Eye (tissue), 1 donor: ENCODE results near the gene COMMD4.
"Not testable (repeated sequence)": the region's sequence is repeated elsewhere in the genome, so short reads cannot be mapped to it uniquely, and the experiment has no call there.

ENCODE experiments used
- DNase-seq: peaks from one replicate; pipeline ENCODE4 v3.0.0-alpha.2; 2015

COMMD4 gene

DNA sequence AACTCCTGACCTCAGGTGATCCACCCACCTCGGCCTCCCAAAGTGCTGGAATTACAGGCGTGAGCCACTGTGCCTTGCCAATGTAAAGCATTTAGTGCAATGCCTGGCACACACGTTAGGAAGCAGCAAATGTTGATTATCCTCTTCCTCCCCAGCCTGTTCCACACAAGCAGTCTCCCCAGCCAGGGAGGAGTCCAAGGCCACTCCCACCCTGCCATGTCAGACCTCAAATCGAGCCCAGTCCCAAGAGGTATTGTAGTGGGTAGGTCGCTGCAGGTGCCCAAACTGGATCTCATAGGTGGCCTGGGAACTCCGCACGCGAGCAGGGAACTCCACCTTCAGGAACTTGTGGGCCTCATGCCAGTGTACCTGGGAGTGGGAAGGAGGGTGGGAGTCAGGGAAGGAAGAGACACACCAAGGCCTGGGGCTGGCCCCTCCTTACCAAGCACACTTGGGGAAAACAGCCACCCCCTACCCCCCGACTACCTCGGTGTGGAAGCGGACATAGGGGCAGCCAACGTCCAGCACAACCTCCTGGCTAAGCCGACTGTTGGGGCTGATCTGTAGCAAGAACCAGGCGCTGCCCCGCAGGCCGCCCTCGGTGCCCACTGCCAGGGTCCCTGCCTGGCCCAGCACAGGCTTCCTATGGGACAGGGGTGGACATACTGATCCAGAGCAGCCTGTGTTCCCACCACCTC lies 22.3 kb downstream of the COMMD4 start:
- no peak for DNase-seq

DNA sequence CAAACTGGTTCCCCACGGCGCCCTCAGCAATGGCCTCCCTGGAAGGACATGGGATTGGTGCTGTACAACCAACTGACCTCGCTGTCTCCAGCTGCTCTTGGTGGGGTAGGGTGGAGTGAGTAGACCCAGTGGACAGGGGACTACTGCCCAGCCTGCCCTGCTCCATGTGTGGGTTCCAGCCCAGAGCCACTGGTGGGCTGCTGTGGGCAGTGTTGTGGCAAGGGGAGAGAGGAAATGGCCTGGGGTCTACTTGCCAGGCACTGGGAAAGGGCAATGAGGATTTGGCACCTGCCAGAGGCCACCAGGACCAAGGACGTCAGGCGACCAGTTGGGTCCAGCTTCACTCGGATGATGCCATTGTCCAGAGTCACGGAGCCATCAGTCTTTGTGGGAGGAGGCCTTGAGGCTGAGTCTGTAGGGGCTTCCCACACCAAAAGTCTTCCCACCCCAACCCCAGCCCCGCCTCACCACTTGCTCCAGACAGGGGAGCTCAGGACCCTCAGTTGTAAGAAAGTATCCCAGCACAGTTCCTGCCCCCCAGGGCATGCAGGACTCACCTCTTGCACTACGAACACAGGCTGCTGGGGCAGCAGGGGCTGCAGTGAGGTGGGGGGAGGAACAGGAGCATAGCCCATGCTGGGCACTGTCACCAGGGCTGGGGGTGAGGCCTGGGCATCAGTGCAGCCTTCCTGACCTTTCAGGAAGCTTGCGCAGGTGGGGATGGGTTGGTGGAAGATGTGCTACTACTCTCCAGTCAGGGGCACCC lies 23.1 kb downstream of the COMMD4 start:
- DNase-seq, result no peak

DNA sequence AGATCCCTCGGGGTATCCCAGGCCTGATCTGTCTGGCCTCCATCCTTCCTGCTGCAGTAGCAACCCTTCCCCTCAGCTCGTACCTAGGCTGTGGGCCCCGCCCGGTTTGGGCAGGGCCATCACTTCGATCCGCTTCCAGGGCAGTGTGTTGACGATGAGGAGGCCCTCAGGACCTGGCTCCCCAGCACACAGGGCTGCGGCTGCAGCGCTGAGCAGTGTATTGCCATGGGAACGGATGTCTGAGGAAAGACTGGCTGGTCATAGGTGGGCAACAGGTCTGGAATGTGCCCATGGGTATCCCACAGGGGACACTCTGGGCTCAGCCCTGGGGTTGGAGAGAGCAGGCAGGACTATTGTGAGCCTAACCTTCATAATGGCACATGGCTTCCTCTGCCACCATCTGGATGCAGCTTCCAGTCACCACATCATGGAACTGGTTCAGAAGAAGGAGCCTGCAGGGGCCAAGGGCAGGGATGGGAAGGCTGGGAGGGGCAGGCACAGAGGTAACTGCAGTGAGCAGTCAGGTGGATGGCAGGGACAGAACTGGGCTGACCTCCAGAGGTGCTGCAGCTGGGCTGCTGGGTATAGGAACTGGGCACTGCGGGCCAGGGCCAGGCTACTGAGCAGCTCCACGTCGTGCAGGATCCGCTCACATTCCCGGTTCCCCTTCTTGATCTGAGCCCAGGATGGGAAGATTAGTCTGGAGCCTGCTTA lies 23.8 kb downstream of the COMMD4 start:
- DNase-seq, result no peak

DNA sequence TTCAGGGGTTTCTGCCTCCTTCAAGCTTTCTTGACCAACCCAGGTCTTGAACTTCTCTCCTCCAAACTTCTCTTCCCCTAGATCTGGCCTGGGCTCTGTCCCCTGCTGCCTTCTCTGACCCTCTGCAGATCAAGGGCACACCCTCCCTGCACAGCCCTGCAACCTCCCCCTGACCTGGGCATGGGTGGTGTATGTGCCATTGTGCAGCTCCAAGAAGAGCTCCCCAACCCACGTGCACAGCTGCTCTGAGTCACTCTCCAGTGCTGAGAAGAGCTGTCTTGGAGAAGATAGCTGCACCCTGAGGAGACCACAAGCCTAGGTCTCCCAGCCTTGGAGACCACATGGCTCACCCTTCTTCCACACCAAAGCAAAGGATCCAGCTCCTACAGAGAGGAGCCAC lies 24.5 kb downstream of the COMMD4 start:
- no peak for DNase-seq

DNA sequence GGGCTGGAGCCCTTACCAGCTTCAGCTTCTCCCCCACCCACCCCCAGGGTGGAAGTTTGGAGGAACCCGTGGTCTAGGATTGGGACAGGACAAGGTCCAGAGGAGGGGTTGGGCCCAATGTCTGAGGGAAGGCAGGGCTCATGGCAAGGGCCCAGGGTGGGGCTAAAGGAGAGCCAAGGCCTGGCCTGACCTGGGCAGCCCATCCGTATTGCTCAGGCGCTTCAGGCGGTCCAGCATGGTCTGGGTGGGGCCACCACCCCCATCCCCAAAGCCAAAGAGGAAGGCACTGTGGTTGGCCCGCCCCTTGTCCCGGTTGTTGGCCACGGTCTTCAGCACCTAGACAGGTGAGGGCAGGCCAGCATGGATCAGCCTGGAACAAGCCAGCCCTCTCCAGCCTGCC lies 25.0 kb downstream of the COMMD4 start:
- no peak for DNase-seq

DNA sequence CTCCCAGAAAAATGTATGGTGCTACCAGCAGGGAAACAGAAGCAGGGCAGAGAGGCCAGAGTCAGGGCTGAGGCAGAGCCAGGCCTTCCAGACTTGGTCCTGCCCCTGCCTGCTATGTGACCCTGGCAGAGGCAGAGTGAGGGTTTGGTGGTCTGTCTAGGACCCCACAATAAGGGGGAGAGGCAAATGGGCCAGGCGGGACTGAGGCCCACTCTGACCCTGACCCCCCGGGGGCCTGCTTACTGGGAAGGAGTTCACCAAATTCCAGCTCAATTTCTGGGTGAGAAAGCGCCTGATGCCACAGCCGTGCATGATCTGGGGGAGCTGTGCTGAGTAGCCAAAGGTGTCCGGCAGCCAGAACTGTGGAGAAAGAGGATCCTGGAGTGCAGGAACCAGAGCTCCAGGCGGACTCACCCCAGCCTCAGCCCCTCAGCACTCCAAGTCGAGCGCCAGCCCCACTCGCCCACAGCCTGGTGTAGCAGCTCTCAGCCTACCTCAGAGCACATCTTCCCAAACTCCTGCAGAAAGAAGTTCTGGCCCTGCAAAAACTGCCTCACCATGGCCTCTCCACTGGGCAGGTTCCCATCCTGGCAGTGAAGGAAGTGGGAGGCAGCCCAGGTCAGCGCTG lies 25.6 kb downstream of the COMMD4 start:
- DNase-seq, result no peak

DNA sequence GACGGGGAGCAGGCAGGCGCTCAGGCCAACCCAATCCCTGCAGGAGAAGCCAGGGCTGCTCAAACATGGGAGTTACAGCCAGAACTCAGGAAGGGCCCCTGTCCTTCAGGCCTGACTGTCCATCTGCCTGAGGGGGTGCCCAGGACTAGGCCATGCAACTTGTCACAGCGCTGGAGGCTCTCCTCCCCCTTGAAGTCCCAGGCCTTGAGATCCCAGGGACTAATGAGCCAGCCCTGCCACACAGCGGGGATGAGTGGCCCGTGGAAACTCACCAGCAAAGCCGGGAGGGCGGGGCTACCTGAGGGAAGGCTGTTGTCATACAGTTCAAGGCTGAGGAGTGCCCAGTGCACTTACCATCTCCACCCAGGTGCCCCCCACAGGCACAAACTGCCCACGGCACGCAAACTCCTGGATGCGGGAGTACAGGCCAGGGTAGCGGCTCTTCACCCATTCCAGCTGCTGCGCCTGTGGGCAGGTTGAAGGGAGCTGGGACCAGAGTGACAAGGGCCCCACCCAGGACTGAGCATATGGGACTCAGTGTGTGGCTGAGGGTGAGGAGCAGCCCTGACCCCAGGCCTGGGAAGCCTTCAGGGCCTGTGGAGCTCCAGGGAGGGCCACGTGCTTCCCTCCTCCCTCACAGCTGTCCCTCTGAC lies 26.3 kb downstream of the COMMD4 start:
- DNase-seq, result no peak

DNA sequence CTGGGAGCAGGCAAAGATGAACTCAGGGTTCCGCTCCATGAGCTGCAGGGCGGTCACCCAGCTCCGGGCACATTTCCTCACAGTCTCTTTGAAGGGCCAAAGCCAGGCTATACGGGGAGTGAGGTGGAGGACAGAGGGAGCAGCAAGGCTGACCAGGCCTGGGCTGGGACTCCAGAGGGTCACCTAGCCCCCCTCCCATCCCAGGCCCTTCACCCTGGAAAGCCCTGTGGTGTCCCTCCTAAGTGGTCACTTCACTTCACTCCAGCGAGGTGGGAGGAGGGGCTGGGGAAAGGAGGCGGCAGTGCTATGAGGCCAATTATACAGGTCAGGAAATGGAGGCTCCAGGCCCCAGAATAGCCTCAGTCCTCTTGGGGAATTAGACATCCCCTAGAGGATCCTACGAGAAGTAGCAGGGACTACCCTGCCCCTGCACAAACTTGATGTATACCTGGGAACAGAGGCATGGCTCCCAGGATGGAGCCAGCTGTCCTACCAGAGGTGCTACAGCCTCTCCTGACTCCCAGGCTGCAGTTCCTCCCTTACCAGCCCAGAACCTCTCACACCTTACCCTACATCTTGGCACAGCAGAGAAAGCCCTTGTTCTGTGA lies 26.9 kb downstream of the COMMD4 start:
- no peak for DNase-seq

DNA sequence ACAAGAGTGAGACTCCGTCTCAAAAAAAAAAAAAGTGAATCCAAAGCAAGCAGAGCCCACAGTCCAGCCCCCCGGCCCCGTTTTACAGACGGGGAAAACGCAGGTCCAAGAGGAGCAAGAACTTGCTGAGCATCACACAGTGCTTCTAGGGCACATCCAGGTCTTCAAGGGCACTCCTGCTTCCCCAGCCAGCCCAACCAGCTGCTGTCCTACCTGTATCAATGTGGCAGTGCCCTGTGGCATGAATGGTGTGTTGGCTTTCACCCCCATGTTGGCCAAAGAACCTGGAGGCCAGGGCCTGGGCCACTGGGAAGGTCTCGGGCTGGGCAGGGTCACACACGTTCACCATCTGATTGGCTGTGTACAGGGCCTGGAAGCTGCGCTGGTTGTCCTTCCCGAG lies 27.9 kb downstream of the COMMD4 start:
- no peak for DNase-seq

DNA sequence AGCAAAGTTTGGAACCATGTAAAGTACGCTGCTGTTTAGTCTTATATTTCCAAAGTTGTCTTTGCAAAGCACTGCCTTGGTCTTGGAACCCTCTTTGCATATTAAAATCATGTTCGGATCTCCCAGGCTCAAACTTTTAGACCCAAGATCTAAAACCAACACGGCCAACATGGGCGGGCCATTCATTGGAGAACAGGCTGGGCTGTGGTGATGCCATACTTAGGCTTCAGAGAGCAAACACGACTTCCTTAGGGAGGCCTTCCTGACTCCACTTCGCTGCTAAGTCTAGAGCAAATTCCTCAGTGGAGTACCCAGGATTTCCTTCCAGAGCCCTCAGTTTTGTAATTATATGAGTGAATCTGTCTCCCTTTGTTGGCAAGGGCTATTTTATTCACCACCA lies 29.0 kb downstream of the COMMD4 start:
- no peak for DNase-seq

DNA sequence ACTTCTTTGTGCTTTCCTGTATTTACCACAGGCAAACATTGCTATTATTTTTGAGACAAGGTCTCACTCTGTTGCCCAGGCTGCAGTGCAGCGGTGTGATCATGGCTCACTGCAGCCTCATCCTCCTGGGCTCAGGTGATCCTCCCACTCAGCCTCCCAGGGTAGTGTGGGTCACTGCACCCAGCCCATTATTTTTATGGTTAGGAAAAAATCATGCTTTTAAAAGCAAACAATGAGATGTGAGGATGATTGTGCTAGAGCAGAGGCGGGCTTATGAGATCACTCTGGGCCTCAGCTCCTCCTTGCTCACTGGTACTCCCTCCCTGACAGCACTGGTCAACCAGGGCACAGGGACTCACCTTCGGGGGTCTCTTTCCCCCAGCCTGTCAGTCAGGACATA lies 30.3 kb downstream of the COMMD4 start:
- DNase-seq, result no peak

DNA sequence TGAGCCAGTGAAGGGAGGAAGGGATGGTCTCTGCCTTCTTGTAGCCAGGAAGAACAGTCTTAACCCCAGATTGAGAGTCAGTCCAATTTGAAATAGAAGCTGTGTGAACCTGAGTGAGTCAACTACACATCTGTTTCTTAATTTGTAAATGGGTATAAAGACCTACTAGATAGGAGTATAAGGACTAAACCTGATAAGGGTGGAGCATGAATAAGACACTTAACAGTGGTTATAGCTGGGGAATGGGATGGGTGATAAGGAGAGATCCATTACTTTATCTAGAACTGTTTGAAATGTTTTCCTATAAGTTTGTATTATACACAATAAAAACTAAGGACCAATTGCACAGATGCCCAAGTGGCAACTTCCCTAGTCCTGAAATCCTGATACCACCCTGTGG lies 31.1 kb downstream of the COMMD4 start:
- DNase-seq, result no peak

DNA sequence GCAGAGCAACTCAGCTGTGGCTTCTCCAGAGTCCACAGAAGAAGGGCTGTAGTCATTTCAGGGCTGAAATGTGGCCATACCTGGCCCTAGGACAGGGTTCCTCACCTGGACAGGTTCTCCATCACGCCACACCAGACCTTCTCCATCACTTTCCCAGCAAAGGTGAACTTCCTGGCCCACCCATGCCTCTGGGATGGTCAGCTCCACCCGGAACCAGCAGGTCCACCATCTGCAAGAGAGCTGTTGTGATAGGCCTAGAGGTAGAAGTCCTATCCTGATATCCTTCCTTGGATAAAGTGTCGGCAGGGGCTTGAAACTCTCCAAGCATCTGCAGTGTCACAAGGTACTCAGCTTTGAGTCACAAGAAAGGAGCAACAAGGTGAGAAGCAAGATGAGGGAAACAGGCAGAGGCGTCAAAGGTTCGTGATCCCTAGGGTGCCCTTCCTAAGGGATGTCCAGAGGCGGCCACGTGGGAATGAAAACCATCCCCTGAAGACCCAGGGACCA lies 31.6 kb downstream of the COMMD4 start:
- no peak for DNase-seq

DNA sequence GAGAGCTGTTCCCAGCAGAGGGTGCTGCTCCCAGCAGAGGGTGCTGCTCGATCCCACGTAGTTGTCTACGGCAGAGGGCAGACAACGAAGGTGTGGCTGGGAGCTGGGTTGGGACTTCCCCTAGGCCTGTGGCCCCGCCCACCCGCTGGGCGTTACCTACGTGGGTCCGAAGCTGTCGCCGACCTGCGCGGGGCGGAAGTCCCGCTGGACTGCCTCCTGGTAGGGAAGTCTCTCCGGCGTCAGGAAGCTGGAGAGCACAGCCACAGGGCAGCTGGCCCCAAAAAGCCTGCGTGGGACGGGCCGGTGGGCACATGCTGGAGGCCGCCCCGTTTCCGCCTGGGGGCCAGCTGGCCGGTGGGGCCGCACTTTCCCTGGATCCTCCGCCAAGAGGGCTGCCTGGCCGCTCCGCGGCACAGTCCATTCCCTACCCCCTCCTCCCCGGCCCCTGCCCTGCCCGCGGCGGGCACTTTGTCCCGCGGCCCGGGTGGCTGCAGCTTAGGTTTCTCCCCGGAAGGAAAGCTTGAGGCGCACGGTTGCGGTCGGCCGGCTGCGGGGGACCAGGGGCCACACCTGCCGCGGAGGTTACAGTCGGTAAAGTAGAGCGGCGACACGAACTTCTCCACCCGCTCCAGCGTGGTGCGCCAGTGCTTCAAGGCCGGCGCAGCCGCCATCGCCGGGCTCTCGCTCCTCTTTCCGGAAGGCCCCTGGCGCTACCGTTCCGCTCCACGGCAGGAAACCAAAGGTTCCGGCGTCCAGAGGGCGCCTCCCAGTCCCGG lies 32.2 kb downstream of the COMMD4 start, which contains the start of gene MAN2C1:
Gene MAN2C1, minus strand, starts transcription at position 695 of the 776 bp plus-strand sequence. Its CDS starts 24 bp downstream, at position 671.
- DNase-seq, result peak; percentile 96

DNA sequence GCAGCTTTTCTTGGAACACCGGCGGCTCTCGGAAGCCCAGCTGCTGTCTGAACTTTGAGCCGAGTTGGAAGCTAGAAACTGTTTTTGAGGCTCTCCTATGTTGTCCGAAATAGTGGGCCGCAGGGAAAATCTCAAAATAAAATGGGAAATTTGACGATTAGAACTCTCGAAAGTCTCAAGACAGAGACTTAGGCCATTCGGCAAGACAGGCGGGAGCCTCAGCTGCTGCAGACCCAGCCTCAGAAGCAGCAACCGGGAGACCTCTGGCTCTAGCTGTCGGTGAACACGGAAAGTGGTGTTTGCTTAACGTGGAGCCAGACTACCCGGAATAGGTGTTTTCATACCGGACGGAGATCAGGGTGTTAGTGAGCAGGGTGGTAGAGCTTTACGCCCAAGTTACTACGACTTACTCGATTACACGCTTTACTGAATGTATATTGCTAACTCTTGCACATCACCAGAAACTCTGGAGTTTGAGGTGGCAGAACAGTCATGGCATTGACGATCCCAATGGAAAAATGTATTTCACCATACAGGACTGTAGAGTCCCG lies 32.9 kb downstream of the COMMD4 start:
- DNase-seq, result no peak

DNA sequence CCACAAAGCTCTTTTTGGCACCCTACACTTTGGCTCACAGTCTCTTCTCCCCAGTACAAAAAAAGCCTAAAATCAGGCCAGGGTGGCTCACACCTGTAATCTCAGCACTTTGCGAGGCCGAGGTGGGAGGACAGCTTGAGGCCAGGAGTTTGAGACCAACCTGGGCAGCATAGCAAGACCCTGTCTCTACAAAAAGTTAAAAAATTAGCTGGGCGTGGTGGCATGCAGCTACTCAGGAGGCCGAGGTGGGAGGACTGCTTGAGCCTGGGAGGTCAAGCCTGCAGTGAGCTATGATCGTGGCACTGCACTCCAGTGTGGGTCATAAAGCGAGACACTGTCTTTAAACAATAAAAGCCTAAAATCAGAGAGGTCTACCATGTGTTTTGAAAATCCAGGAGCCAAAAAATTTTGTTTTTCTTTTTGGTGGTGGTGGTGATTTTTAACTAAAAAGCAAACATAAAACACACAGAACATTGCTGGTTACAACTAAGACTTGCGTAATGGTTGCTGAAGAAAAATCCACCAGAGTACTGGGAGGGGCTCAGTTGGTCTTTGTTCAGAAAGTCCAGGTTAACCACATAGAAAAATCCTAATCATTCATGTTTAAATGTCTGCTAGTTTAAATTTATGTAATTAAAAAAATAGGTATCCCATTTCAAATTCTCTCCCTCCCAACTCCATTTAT lies 34.2 kb downstream of the COMMD4 start:
- DNase-seq, result no peak

DNA sequence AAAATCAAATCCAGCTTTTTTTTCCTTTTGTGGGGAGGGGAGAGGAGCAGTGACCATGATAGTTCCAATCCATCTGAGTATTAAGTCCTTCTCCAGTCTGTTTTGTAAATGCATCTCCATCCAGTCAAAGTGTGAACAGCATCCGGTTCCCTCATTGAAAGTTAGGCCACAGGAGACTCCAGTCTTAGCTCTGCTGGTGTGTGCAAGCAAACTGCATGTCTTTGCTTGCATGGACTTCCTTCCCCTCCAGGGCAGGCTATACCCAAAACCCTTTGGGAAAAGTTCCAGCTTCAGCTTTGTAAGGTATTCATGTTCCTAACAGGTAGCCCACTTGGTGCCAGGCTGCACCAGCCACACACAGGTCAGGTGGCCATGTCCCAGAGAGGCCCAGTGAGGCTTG lies 35.6 kb downstream of the COMMD4 start:
- DNase-seq, result no peak

DNA sequence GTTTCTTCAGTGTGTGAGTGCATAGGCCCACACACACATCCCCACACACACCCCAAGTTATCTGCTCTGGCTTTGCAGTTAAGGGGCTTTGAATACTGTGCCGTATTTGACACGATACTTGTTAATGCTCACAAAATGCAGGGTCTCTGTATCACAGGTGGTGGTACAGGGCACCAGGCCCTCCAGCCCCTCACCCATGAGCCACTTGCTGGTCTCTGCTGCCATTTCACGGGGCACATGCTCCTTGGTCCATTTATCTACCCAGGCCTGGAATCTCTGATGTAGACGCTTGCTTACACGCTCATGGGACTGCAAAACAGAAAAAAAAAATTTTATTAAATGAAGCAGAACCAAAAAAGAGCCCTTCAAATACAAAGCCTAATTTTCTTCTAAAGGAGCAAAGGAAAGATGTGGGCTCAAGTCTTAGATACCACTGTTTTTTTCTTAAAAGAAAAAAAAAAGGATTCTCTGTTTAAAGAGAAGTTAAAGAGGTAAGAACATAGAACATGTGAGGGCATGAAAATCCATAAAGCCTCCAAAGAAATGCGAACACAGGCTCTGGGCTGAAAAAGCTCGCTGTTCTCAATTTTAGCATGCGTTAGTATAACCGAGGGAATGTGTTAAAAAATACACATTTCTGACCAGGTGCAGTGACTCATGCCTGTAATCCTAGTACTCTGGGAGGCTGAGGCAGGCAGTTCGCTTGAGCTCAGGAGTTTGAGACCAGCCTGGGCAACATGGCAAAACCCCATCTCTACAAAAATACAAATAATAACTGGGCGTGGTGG lies 36.2 kb downstream of the COMMD4 start:
- DNase-seq, result no peak

DNA sequence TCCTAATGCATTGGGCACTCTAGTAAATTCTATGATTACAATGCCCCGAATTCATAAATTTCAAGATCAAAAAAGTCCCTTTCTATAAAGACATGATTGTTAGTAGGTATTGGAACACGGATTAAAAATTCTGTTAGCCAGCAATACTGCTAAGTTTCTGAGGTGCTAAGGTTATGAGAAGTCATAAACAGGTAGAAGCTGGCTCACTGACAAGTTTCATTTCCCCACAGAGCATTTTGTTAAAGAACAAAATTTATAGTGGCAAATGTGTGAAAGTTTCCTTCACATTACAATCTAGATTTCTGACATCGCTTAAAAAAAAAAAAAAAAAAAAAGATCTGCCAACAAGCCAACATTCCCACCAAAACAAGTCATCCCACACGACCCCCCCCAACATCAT lies 44.9 kb downstream of the COMMD4 start:
- DNase-seq, result no peak

DNA sequence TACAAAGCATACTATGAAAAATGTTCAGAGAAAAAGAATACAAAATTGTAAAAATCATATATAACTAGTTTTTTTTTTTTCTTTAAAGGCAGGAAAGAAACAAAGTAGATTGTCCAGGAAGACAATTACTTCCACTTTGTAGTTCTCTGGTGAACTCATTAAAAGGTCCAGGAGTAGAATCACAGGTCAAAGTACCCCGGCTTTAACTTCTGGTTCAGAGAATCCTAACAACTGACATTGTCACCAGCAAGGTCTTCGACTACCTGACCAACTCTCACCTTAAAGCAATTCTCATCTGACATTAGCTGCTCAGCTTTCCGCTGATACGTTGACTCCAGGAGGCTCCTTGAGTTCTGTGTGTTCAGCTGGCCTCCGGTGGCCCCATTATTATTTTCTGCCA lies 48.1 kb downstream of the COMMD4 start:
- not testable (repeated sequence) for DNase-seq
